ENCODE measurements around the gene CNIH3.

DNA sequence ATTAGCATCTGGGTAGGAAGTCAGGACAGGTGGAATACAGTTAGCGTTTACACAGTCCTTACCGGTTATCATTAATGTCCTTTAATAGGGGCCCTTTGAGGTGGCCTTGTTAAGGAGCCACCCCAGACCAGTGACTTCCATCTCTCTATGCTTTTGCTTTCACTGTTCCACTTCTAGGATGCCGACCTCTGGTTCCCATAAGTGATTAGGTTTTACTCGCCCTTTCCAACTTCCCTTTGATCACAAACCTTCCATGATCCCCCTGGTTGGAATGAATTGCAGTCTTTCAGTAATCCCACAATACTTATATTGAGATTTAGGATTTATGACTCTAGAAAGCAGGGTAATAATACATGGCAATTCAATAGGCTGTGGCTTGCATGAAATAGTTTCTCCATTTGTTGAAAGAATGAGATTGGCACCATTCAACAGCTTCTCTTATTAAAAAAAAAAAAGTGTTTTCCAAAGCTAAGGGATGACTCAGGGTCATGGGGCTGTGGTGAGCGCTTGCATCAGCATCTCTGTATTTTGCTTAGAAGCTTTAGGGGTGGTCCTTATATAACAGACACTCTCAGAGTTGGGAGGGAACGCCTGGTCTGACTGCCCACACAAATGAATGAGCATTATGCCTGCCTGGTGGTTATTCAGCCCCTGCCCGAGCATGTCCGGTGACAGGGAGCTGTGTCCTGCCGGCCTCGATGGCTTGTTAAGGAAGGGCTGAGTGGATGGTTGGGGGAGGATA, 110.5 kb downstream of the CNIH3 start:
- TF ChIP-seq, protein P1, sequence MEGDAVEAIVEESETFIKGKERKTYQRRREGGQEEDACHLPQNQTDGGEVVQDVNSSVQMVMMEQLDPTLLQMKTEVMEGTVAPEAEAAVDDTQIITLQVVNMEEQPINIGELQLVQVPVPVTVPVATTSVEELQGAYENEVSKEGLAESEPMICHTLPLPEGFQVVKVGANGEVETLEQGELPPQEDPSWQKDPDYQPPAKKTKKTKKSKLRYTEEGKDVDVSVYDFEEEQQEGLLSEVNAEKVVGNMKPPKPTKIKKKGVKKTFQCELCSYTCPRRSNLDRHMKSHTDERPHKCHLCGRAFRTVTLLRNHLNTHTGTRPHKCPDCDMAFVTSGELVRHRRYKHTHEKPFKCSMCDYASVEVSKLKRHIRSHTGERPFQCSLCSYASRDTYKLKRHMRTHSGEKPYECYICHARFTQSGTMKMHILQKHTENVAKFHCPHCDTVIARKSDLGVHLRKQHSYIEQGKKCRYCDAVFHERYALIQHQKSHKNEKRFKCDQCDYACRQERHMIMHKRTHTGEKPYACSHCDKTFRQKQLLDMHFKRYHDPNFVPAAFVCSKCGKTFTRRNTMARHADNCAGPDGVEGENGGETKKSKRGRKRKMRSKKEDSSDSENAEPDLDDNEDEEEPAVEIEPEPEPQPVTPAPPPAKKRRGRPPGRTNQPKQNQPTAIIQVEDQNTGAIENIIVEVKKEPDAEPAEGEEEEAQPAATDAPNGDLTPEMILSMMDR (IDR thresholded peaks at IDR 0.05): no peak
- TF ChIP-seq EZH2phosphoT487 (IDR thresholded peaks at IDR 0.05) (no peak), EZH2 (IDR thresholded peaks at IDR 0.05) (no peak)
